Frontal cortex (tissue), 4 donors: ENCODE results near the gene PSEN2. TPM values are rescaled to one million over a fixed set of nuclear protein-coding genes. Genes with fewer than 3 reads are reported as not detected.
"Not testable (repeated sequence)": the region's sequence is repeated elsewhere in the genome, so short reads cannot be mapped to it uniquely, and the experiment has no call there.

Experiments
- DNase-seq, 2 donors: peaks; one replicate each; pipeline ENCODE4 v3.0.0; 2012; ENCODE audit warnings: low spot score in 2 of 2
- FAIRE-seq: peaks from 2 replicates; lab custom pipeline; 2012; peaks lifted over from hg19 to GRCh38; lab: Jason Lieb, UNC
- total RNA-seq: library from RNA; depleted of rRNA; stranded (reverse); fragments of >200 nt; gene quantifications from one replicate; pipeline ENCODE4 v1.2.3, GENCODE V29; 2014
- donor health status: control.
- donor health status: control.
- donor health status: control.

The PSEN2 gene
- total RNA-seq: 33.4 TPM

DNA sequence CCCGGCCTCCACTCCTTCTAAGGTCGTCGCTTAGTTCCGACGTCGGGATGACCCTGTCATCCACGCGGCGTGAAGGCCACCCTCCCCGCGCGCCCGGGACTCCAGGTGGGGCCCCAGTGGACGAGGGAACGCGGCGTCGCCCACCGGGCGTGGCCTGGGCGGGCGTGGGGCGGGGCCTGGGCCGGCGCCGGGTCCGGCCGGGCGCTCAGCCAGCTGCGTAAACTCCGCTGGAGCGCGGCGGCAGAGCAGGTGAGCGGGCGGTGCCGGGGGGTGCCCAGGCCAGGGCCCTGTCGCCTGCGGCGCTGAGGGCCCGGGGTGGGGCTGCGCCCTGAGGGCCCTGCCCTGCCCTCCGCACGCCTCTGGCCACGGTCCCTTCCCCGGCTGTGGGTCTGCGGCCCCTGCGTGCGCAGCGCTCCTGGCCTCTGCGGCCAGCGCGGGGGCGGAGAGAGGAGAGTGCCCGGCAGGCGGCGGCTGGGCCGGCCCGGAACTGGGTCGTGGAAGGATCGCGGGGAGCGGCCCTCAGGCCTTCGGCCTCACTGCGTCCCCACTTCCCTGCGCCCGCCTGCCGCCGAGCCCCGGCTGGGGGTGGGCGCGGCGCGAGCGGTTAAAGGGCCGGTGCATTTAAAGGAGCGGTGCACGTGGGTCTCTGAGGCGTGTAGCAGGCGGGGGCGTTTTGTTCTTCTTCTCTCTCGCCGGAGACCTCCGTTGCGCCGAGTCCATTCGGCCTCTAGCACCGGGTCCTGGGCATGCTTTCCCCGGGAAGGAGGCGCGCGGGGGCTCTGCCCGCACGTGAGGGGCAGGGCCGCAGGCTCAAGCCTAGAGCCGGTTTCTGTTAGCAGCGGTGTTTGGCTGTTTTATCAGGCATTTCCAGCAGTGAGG, at the start of gene PSEN2:
PSEN2 (plus strand) TSS at position 216 of the 879 bp plus-strand sequence. CDS start 11,292 bp downstream, outside the sequence.
- FAIRE-seq: no peak
- DNase-seq: peak; percentile 70 to 73

- FAIRE-seq (no peak), DNase-seq (no peak)
Measured at GRCh38 chr1:226820941-226821718, 49.3 kb upstream of the PSEN2 start.

DNA sequence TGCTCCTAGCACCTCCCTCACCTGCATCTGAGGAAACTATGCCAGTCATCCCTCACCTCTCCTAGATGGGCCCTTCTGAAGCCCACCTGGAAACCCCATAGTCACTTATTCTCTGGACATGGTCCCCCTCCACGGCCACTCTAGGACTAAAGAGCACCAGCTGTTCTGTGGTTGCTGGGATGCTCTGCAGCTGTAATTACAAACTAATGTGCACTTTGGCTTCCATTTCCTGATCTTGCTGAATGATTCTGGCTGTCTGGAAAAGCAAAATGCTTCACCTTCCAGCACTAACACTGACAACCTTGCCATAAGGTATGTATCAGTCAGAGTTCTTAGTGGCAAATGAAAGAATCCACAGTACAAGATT, 48.7 kb upstream of the PSEN2 start:
- no peak for DNase-seq

GRCh38 chr1:226823643-226824042, 46.8 kb upstream of the PSEN2 start:
- FAIRE-seq: no peak
- DNase-seq: no peak

More for the DNA sequence above, 48.7 kb upstream of the PSEN2 start:
- FAIRE-seq: no peak

DNA sequence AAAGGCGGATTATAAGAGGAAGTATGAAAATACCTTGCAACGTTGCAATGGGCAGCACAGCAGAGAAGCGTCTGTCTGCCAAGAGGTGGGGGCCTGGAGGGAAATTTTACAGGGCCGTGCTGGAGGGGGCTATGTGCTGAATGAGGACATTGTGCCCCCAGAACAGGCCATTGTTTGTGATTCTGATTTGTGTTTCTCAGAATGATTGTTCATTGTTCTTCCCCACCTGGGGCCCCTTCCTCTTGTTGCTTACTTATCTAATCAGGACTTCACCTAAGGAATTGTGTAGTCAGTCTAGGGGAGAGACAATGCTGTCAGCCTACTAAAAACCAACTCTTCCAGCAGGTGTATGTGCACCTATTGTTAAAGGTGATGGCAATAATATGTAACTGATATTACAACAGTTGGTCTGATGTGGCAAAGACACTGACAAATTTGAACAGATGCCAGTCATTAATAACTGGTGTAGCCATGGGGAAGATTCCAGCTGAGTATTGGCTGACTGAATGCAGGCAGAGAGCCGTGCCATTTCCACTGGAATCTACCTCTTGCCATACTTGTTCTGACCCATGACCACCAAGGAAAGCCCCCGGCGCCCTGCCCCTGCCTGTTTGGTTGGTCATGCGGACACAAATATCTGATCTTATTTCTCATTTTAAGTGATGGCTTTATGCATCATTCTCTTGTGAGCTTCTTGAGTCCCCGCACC, 45.2 kb upstream of the PSEN2 start:
- FAIRE-seq: no peak

GRCh38 chr1:226825746-226826100, 44.7 kb upstream of the PSEN2 start:
- no peak for FAIRE-seq
- no peak for DNase-seq

More for the DNA sequence above, 45.2 kb upstream of the PSEN2 start:
- no peak for DNase-seq

DNA sequence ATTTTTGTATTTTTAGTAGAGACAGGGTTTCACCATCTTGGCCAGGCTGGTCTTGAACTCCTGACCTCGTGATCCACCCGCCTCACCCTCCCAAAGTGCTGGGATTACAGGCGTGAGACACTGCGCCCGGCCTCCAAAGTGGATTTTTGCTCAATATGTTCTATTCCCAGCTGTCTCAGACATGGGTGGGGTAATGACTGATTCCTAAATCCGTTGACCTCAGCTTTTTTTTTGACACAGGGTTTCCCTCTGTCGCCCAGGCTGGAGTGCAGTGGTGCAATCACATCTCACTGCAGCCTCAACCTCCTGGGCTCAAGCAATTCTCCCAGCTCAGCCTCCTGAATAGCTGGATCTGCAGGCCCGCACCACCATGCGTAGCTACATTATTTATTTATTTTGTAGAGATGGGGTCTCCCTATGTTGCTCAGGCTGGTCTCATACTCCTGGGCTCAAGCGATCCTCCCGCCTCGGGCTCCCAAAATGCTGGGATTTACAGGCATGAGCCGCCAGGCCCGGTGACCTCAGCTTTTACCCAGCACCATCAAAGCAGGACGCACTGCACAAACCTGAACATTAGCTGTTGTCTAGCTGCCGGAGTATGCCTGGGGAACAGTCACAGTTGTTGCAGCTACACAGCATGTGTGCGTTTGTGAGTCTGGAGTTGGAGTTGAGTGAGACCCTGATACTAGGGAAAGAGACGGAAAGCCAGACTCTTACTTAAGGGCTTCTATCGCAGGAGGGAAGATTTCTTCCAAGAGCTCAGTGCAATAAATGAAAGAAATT, 43.7 kb upstream of the PSEN2 start:
- FAIRE-seq: no peak

DNA sequence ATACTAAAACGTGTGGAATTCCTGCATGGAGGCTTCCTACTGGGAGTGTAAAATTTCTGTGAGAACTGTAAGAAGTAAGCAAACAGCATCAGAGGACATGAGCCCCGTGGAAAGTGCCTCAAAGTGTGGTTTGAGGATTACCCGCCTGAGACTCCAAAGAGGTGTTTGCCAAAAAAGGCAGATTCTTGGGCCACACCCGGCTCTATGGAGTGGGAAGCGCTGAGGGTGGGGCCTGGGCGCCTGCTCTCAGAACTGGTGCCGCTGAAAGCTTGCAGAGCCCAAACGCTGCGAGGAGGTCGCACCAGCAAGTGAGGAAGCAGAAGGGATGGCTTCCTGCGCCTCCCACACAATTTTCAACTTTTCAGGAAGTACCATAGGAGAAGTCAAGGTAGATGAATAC, 43.0 kb upstream of the PSEN2 start:
- DNase-seq (no peak), FAIRE-seq (no peak)

More for the DNA sequence above, 43.7 kb upstream of the PSEN2 start:
- no peak for DNase-seq

DNA sequence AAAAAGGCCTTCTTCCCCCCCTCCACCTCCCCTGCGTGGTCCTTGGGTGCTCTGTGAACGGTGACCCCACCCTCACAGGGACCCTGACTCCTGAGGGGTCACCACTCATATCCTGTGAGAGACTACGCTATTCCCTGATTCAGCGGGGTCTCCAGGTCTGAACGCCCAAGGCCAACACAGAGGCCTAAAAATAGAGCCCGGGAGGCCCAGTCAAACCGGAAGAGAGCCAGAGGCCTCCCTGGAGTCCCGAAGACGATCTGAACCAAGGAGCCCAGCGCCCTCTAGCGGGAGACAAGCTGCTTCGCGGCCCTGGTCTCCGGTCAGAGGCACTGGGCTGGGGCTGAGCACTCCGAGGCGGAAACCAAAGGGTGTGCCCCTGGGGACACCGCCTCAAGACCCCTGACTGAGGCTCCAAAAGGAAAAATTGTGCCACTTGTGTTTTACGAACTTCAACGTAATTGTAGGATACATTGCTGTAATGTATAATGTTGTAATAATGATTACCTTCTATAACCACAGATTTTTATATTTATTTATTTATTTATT, 42.4 kb upstream of the PSEN2 start:
- FAIRE-seq (no peak), DNase-seq (peak; percentile 55 to 89)

DNA sequence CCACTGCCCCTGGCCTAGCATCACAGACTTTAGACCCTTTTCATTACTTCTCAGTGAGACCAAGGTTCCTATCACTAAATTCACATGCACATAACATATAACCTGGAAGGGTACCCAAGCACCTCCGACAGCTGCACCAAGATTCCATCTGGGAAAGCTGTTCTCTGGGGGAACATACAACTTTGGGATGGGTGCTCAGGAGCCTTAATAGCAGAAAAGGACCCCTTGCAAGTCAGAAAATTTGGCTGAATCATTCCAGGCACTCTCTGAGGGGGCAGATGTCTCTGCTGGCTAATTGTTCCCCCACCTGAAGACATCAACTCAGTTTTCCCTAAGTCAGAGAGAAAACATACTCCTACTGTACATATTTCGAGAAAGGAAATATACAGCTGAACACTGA, 41.3 kb upstream of the PSEN2 start:
- FAIRE-seq (no peak), DNase-seq (no peak)

GRCh38 chr1:226831953-226832352, 38.5 kb upstream of the PSEN2 start:
- FAIRE-seq (no peak), DNase-seq (no peak)

- FAIRE-seq (no peak), DNase-seq (no peak)
Measured at GRCh38 chr1:226832613-226833012, 37.8 kb upstream of the PSEN2 start.

GRCh38 chr1:226834179-226834578, 36.2 kb upstream of the PSEN2 start:
- not testable (repeated sequence) for FAIRE-seq, DNase-seq

DNA sequence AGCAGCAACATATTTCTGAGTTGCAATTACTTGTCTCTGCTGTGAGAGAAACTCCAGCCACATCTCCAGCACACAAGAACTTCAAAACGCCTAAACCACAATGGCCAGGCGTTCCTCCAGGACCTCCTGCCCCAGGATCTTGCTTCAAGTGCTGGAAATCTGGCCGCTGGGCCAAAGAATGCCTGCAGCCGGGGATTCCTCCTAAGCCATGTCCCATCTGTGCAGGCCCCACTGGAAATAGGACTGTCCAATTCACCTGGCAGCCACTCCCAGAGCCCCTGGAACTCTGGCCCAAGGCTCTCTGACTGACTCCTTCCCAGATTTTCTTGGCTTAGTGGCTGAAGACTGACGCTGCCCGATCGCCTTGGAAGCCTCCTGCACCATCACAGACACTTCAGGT, 35.0 kb upstream of the PSEN2 start:
- not testable (repeated sequence) for FAIRE-seq, DNase-seq

GRCh38 chr1:226837966-226838365, 32.5 kb upstream of the PSEN2 start:
- not testable (repeated sequence) for FAIRE-seq, DNase-seq

DNA sequence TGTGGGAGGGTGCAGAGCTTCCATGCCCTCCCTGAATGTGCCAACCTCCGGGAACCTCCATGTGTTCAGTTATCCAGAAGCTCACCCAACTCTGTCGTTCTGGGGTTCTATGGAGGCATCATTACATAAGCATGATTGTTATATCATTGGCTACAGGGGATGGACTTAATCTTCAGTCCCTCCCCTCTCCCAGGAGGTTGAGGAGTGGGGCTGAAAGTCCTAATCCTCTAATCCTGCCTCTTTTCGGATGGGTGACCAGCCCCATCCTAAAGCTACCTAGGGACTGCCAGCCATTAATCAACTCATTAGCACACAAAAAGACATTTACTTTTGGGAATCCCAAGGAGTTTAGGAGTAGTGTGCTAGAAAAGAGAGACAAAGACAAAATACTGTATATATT, 32.0 kb upstream of the PSEN2 start:
- FAIRE-seq: no peak
- DNase-seq: no peak

GRCh38 chr1:226845624-226846023, 24.8 kb upstream of the PSEN2 start:
- FAIRE-seq: no peak
- no peak for DNase-seq

DNA sequence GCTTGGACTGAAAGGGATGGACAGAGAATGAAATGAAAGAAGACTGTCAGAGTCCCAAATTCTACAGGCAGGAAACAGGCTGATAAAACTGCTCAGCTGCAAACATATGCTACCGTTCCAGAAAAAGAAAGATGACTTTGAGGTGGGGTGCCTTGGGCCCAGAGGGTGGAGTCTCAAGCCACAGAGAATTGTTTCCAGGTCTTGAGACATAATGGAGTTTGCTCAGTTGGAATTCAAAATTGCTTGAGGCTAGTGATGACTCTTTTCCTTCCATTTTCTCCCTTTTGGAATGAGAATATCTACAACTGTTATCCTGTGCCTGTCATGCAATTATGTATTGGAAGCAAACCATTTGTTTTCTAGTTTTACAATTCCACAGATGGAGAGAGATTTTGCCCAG, 23.6 kb upstream of the PSEN2 start:
- no peak for DNase-seq
- FAIRE-seq: no peak

DNA sequence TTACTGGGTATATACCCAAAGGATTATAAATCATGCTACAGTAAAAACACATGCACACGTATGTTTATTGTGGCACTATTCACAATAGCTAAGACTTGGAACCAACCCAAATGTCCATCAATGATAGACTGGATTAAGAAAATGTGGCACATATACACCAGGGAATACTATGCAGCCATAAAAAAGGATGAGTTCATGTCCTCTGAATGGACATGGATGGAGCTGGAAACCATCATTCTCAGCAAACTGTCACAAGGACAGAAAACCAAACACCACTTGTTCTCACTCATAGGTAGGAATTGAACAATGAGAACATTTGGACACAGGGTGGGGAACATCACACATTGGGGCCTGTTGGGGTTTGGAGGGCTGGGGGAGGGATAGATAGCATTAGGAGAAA, 15.9 kb upstream of the PSEN2 start:
- DNase-seq, FAIRE-seq: not testable (repeated sequence)
